ENCODE results near the gene CEP120.
A peak's percentile ranks its signal among the peaks of the same experiment; 100 is the strongest.
"Not testable (repeated sequence)": the region's sequence is repeated elsewhere in the genome, so short reads cannot be mapped to it uniquely, and the experiment has no call there.

Gene CEP120

DNA sequence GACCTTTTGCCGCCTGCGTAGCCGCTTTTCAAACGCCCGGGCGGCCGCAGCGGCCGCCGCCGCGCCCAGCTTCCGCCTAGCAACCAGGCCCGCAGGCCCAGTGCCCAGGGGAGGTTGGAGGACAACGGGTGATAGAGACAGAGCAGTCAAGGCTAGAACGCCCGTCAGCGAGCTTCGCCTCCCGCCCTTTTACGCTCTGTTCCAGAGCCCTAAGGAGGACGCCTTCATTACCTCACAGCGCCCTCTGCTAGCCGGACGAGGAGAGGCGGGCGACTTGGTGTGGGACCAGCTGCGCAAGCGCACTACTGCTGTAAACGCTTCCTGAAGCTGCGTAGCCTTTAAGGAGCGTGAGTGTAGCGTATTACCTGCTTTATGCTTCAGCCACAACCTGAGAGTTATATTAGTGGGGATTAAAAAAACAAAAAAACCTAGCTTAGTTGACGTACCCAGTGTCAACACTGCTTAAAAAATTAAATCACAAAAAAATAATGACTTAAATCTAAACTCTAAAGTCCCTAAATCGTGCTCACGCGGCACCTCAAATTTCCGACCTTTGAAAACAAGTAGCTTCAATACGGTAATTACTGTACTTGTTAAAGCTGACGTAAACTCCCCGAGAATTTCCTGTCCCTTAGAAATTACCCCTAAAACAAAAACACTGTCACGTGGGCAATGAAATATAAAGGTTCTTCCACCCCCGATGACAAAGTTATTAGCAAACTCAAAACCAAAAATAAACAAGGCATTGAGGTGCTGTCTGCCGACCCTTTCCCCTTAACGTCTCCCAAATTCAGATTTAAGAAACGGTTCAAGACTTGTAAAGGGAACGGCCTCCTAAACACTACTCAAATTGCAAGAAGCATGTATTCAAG is at the start of gene CEP120:
TSS of gene CEP120 (minus strand) at position 126 of the 872 bp plus-strand sequence. CDS start 405 bp downstream, outside the sequence.
- DNase-seq (ENCODE audit: extremely low spot score, insufficient read length, low read depth) (peak; percentile 91), FAIRE-seq (peak; percentile 100)

DNA sequence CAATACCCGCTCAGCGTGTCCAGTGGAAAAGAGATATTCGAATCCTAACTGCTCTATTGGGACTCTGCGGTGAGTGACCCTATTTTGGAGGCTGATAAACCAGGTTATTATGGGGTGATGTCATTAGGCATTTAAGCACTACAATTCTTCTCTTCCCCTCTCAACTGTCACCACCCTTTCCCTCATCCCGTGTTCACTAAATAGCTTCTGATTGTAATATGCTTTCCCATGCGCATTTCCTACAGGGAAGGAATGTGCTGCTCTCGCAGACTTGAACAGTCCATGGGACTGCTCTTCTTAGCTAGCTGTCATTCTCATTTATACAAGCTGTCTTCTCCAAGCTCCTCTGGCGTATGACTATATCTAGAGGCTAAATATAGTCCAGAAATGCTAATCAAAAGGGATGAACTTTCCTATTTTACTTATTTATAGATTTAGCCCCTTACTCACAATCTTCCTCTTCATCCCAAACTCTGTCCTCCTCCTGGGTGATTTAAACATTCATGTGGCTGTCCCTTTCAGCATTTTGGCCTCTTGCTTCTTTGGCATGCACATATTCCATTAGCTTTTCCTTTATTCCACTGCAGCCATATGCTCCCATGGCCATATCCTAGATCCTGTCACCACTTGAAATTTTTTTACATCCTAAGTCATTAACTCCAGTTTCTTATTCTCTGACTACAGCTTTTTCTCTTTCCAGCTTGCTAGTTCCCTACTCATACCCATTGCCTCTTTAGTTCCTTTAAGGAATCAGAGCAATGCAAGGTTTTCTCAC is 49.1 kb upstream of the CEP120 start:
- DNase-seq (ENCODE audit: extremely low spot score, insufficient read length, low read depth) (no peak), FAIRE-seq (no peak)

DNA sequence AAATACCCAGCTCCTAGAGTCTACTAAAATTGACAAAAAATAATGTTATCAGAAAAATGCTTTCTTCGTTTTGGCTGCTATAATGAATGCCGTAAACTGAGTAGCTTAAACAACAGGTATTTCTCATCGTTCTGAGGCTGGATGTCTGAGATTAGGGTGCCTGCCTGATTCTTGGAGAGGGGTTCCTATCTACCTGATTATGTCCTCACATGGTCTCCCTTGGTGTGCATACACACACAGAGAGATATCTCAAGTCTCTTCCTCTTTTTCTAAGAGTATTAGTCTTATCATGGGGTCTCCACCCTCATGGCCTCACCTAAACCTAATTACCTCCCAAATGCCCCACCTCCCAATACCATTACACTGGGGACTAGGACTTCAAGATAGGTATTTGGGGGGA is 48.2 kb upstream of the CEP120 start:
- FAIRE-seq (no peak), DNase-seq (ENCODE audit: extremely low spot score, insufficient read length, low read depth) (no peak)

DNA sequence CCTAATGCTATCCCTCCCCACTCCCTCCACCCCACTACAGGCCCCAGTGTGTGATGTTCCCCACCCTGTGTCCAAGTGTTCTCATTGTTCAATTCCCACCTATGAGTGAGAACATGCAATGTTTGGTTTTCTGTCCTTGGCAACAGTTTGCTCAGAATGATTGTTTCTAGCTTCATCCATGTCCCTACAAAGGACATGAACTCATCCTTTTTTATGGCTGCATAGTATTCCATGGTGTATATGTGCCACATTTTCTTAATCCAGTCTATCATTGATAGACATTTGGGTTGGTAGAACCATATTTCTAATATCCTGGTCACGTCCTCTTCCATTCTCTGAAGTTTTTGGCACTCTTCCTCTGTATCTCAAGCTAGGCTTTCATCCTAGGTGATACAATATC is 43.6 kb upstream of the CEP120 start:
- DNase-seq (ENCODE audit: extremely low spot score, insufficient read length, low read depth); FAIRE-seq: not testable (repeated sequence)

DNA sequence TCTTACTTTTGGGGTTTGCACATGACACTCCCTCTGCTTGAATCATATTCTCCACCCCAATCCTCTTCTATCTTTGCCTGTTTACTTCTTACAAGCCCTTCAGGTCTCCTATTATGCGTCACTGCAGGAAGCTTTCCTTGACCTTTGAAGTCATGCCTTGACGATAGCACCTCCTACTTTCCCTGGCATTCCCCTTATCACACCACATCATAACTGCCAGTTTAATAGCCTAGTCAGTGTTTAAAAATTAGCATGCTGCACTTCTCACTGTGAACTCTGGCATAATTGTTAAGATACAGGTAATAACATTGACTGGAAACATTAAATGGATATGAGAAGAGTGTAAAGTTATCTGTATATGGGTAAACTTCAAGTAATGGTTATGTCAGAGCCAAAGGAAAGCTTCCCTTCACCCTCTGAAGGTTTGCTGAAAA is 37.1 kb upstream of the CEP120 start:
- FAIRE-seq (no peak), DNase-seq (ENCODE audit: extremely low spot score, insufficient read length, low read depth) (no peak)

DNA sequence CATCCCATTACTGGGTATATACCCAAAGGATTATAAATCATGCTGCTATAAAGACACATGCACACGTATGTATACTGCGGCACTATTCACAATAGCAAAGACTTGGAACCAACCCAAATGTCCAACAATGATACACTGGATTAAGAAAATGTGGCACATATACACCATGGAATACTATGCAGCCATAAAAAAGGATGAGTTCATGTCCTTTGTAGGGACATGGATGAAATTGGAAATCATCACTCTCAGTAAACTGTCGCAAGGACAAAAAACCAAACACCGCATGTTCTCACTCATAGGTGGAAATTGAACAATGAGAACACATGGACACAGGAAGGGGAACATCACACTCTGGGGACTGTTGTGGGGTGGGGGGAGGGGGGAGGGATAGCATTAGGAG is 35.8 kb upstream of the CEP120 start:
- DNase-seq (ENCODE audit: extremely low spot score, insufficient read length, low read depth); FAIRE-seq: not testable (repeated sequence)

DNA sequence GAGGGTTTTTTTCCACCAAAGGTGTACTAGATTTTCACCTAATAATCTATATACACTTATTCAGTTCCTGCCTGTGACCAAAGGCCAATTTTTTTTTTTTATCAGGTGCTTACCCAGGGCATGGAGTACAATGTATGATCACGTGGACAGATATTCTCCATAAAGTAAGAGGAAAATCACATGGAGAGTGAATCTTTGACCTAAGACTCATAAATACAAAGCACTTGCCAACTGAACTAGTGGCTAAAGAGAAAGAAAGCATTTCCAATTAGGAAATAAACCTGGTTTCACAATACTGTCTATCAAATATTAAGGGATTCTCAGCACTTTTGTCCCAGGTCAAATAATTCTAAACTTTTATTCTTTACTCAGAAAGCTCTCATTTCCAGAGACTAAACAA is 33.0 kb upstream of the CEP120 start:
- DNase-seq (ENCODE audit: extremely low spot score, insufficient read length, low read depth) = no peak
- no peak for FAIRE-seq

DNA sequence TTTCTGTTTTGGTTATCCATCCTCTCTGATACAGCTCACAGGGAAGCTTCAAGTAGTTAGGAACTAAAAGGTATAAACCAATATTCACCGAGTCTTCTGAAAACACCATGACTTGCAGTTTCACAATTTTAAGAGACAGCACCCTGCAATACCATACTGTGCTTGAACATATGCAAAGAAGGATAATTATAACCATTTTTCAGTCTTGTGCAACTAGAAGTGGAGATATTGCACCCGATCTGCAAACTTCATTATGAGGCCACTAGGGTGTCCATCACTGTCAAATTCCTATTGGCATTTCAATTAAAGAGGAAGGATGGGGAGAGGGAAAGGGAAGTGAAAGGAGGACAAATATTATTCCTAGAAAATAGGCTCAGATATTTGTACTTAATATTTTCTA is 32.4 kb upstream of the CEP120 start:
- DNase-seq (ENCODE audit: extremely low spot score, insufficient read length, low read depth) (no peak), FAIRE-seq (peak; percentile 79)

DNA sequence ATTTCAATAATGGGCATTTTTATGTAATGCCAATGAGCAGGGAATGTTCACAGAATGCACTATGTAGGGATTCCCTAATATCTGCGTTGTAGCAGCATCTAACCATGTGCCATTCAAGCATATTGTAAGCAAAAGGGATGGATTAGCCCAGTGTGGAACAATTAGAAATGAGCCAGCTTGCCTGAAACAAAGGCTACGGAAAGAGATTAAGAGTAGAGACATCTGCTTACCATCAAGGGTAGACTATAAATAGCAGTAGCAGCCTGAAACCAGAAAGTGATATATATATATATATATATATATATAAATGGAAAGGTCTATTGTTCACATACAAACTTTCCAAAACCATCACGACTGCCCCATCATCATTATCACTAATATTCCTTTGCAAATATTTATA is 31.9 kb upstream of the CEP120 start:
- FAIRE-seq (peak; percentile 33), DNase-seq (ENCODE audit: extremely low spot score, insufficient read length, low read depth) (no peak)

DNA sequence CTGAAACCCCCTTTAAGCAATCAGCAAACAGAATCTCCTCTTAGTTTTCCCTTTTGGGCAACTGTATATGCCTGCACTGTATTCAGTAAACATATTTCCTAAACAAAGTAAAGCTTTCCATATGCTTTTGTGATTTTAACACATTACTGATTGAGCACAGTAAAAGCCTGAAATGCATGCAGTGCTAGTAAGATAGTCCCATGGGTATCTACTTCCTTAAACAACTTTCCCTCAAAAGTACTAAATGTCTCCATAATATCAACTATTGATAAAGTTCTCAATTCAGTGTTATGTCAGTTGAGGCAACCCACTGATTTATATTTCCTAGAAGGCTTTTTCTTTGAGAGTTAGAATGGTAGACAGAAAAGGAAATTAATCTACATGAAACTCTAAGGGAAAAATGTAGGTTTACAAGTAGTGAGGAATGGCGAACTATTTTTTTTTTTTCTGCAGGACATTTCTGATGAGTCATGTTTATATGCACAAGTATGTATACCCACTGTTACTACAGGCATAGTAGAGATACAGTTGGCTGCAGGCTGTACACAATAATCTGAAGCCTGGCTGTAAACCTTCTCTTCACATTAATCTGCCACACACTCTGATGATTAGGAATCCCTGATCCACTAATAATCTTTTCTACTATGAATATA is 31.2 kb upstream of the CEP120 start:
- no peak for DNase-seq (ENCODE audit: extremely low spot score, insufficient read length, low read depth)
- FAIRE-seq = no peak

DNA sequence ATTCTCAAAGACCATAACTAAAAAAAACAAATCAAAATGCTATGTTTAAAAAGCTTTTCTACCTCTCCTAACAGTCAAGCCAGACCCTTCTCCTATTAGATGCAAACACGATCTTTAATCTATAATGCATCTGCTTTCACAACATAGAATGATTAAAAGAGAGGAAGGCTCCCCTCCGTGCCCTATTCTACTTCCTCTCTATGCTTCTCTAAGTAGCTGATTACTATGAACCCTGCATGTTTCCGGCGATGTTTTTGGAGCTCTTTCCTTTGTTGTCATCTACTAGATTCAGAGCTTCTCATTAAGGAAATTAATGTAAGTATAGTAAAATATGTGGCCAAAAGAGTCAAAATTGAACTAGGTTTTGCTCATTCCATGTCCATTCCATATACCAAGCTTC is 29.2 kb upstream of the CEP120 start:
- DNase-seq (ENCODE audit: extremely low spot score, insufficient read length, low read depth) (no peak), FAIRE-seq (no peak)

DNA sequence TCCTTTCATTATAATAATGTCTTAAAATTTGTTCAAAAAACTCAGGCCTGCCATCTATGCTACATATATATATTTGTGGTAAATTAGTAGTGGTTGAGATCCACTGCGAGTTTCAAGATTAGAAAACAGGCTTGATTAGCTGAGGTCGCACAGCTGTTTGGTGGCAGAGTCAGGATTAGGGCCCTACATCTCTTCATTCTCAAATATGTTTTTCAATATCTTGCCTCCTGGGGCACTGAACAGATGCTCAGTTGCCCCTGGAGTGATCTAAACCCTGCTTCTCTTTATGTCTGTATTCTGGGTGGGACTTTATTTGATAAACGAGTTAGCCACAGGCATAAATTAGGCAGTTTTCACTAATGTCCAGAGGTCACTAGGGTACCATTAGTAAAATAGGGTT is 27.8 kb upstream of the CEP120 start:
- FAIRE-seq = peak; percentile 48
- no peak for DNase-seq (ENCODE audit: extremely low spot score, insufficient read length, low read depth)

DNA sequence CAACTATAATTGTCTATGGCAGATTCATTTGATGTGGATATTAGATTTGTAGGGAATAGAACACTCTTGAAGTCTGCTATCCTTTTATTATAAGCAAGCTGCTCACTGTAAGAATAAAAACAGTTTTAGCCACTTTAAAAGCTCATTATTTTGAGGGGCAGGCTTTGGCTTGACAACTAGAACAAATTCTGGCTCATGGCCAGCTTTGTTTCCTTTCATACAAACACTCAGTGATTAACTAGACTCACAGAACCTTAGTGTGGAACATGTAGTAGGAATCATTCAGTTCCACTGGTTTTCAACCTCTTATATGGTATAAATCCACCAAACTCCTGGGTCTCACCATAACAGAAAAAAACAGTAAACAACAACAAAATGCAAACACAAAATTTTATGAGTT is 27.4 kb upstream of the CEP120 start:
- peak; percentile 68 for FAIRE-seq
- no peak for DNase-seq (ENCODE audit: extremely low spot score, insufficient read length, low read depth)

DNA sequence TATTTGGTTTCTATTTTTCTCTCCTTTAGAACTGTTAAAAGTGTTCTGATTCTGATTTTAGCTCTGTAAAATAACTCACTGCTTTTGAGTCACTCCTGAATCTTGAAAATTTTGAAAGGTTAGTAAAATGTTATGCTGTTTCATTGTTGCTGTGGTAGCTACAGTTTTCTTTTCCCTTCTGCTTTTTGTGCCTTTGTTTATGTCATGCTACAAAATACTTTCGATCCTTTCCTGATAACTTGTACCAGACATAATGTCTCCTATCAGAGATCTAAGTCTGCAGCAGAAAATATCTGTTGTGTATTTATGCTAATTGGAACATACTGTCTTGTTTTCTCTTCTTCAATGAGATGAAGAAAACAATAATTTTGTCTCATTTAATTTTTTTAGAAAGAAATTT is 26.9 kb upstream of the CEP120 start:
- DNase-seq (ENCODE audit: extremely low spot score, insufficient read length, low read depth) = no peak
- peak; percentile 48 for FAIRE-seq

DNA sequence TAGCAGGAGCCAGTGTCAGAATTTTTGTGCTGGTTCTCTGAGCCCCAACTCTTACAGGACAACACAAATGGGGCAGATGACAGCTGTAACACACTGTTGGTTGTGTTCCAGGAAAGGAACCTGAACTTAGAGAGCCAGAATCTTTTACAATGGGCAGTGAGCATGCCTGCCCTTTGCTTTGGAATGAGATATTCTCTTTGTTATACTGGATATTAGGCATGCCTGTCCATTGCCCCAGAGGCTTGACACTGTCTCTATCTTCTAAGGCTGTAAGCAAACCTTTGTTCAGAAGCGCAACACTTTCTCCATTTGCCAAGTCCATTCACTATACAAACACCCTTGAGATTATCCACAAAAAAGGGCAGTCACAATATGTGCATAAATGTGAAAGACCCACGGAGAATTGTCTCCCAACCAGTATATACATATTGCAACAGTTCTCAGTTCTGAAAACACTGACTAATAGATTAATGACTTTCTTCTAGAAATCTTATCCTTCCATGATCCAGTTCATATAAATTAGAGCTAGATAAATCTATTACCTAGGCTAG is 26.3 kb upstream of the CEP120 start:
- FAIRE-seq (no peak), DNase-seq (ENCODE audit: extremely low spot score, insufficient read length, low read depth) (no peak)

DNA sequence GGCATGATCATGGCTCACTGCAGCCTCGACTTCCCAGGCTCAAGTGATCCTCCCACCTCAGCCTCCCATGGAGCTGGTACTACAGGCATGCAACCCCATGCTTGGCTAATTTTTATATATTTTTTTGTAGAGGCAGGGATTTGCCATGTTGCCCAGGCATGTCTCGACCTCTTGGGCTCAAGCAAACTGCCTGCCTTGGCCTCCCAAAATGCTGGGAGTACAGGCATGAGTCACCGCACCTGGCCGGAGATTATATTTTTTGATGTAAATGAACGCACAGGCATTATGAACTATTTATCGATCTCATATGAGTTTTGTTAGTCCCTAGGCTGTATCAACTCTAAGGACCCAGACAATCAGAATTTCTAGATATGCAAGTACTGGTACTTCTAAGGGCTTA is 25.5 kb upstream of the CEP120 start:
- DNase-seq (ENCODE audit: extremely low spot score, insufficient read length, low read depth) (no peak), FAIRE-seq (peak; percentile 12)

DNA sequence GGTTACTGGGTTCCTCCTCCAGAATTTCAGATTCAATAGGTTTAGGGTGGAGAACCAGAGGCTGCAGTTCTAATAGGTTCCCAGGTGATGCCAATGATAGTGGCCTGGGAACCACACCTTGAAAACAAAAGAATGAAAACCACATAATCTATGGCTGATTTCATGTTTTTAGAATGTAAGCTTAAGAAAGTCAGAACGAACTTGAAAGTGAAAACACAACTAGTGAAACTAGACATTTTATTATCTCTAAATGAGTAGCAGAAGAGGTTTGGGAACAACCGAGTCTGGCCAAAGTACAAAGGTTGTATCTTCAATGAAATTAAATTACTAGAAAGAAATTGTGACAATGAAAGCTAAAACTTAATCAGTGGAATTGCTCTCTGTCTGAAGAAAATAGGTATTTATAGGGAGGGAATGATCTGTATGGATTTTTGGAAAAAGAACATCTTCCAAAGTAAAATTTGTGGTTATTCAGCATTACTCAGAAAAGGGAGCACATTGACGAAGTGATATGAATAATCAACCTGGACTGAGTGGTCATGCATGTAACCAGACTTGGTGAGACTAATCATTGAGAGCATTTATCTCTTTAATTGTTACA is 24.9 kb upstream of the CEP120 start:
- FAIRE-seq = peak; percentile 91
- DNase-seq (ENCODE audit: extremely low spot score, insufficient read length, low read depth) = no peak

DNA sequence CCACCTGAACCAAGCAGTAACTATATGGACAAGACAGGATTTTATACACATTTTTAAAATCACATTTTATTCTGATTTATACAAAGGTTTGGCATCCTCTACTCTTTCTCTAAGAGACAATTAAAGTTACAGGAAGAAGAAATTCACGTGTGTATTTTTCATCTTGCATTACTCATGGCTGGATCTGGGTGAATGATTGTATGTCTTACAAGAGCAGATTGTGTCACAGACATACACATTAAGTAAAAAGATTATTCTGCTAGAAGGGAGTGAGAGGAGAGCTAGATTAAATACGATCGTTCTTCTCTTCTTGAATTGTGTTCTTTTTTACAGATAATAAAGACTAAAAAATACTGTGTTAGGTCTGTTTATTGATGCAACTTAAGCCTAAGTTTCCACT is 20.8 kb upstream of the CEP120 start:
- DNase-seq (ENCODE audit: extremely low spot score, insufficient read length, low read depth) (no peak), FAIRE-seq (no peak)

DNA sequence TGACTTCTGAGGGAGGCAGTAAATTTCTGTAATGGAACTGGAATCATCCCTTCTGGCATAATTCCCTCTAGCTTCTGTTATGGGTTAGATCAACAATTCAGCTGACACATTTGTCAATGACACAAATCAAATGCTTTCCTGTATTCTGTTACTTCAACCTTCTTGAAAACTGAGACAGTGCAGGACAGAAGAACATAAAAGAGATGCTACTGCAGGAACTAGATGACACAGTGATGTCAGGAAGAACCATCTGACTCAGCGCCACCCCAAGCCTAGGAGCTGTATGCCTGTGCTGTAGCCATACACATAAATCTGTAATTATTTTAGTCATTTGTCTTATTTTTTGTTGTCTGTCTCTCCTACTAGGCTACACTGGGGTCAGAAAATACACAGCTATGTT is 18.2 kb upstream of the CEP120 start:
- DNase-seq (ENCODE audit: extremely low spot score, insufficient read length, low read depth) = no peak
- no peak for FAIRE-seq
